ENCODE results near the gene FCN2. TPM values are rescaled to one million over a fixed set of nuclear protein-coding genes. Genes with fewer than 3 reads are reported as not detected.

FCN2 gene
- total RNA-seq, 6 donors from 2014 or later = not detected

DNA sequence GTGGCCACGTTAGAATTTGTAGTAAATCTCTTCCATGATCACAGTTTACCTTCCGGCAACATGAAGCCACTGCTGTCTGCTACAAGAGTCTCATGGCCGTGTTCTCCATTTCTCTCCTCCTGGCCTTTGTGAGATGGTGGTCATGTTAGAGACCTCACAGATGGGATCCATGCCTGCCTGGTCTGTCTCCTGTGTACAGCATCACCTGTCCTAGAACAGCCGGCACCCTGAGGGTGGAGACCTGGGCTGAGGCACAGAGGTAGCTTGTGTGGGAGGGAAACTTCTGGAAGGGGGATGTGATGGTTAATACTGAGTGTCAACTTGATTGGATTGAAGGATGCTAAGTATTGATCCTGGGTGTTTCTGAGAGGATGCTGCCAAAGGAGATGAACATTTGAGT, 3.1 kb upstream of the FCN2 start:
- TF ChIP-seq POLR2A (IDR thresholded peaks at IDR 0.05) (no peak), POLR2AphosphoS5 (IDR thresholded peaks at IDR 0.05) (no peak), EP300 (IDR thresholded peaks at IDR 0.05) (no peak)
- TF ChIP-seq, protein P1, sequence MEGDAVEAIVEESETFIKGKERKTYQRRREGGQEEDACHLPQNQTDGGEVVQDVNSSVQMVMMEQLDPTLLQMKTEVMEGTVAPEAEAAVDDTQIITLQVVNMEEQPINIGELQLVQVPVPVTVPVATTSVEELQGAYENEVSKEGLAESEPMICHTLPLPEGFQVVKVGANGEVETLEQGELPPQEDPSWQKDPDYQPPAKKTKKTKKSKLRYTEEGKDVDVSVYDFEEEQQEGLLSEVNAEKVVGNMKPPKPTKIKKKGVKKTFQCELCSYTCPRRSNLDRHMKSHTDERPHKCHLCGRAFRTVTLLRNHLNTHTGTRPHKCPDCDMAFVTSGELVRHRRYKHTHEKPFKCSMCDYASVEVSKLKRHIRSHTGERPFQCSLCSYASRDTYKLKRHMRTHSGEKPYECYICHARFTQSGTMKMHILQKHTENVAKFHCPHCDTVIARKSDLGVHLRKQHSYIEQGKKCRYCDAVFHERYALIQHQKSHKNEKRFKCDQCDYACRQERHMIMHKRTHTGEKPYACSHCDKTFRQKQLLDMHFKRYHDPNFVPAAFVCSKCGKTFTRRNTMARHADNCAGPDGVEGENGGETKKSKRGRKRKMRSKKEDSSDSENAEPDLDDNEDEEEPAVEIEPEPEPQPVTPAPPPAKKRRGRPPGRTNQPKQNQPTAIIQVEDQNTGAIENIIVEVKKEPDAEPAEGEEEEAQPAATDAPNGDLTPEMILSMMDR (IDR thresholded peaks at IDR 0.05) = no peak
- ATAC-seq (ENCODE audit: low FRiP score in 2 of 2) (no peak), DNase-seq (no peak)
- 89 to 90% methylated on average over 4 of the region's 4 CpGs for WGBS, 2 donors
- H3K4me3 ChIP-seq = no peak overlapping the region
- no peaks in the 10 kb centered on the region for H3K9me3 ChIP-seq
- no peaks in the 10 kb centered on the region for H3K36me3 ChIP-seq
- H3K27me3 ChIP-seq = no peaks in the 10 kb centered on the region
- H3K27ac ChIP-seq = no peak overlapping the region
- H3K4me1 ChIP-seq = no peaks in the 10 kb centered on the region

DNA sequence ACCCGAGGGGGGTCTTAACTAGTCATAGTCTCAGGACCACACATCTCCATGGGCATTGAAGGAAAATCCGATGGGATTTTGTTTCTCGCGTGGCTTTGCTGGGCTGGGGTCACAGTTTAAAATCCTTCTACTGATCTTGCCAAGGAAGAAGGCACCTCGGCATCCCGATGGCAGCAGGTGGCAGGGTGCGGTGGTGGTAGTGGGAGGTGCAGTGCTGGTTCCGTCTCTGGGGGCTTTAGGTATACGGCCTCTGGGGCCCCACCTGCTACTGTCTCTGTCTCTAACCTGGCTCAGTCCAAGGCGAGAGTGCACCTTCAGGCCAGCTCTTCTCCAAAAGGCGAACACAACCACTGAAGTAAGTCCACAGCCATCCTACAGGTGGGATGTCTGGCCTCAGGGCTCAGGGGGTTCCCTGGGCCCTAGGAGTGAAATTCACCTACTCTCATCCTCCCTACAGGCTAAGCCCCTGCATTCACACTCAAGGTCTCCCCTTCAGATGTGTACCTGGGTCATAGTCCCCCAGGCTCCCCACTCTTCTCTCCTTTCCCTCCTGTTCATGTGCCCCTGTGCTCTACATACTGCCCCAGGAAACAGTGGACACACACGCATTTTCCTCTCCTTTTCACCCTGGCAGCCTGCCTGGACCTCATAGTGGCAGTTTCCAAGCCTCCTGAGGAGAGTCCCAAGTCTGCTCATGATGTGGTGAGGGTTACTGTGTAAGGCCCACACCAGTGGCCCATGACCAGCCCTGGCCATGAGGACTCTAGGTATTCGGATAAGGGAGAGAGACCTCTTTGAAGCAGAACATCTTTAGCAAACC, 736 bp upstream of the FCN2 start:
- Histone ChIP-seq H3K9me3 (no peaks in the 10 kb centered on the region), H3K4me1 (no peaks in the 10 kb centered on the region), H3K27me3 (no peaks in the 10 kb centered on the region), H3K36me3 (no peaks in the 10 kb centered on the region), H3K4me3 (no peak overlapping the region), H3K27ac (no peak overlapping the region)
- WGBS, 2 donors = 85 to 88% methylated on average over 11 to 13 of the region's 13 CpGs
- ATAC-seq (ENCODE audit: low FRiP score in 2 of 2) (peak in 1 of 2 donors; percentile 20), DNase-seq (no peak)
- no peak for TF ChIP-seq POLR2AphosphoS5 (IDR thresholded peaks at IDR 0.05)
- TF ChIP-seq POLR2A (IDR thresholded peaks at IDR 0.05) = no peak
- TF ChIP-seq, protein P1 (IDR thresholded peaks at IDR 0.05) = no peak
- TF ChIP-seq EP300 (IDR thresholded peaks at IDR 0.05) = no peak

DNA sequence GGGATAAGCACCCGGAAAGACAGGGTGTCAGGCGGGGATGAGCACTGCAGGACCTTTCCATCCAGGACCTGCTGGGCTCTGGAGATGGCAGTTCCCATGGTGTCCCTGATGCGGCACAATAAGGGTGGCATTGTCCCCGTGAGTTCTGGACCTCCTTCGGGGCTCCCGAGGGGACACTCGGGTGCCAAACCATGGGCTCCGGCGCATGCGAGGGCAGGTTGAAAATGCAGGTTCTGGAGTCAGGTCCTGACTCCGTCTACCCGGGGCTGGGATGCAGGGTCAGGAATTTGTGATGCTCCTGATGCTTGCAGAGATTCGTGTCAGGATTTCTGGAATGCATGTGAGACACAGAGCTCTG, 682 bp downstream of the FCN2 start:
- DNase-seq = peak in 1 of 2 donors; percentile 18
- ATAC-seq (ENCODE audit: low FRiP score in 2 of 2) = no peak
- Histone ChIP-seq H3K4me3 (no peak overlapping the region), H3K27ac (no peak overlapping the region), H3K4me1 (no peaks in the 10 kb centered on the region), H3K27me3 (no peaks in the 10 kb centered on the region), H3K9me3 (no peaks in the 10 kb centered on the region), H3K36me3 (no peaks in the 10 kb centered on the region)
- TF ChIP-seq EP300 (IDR thresholded peaks at IDR 0.05) = no peak
- no peak for TF ChIP-seq POLR2AphosphoS5 (IDR thresholded peaks at IDR 0.05)
- no peak for TF ChIP-seq POLR2A (IDR thresholded peaks at IDR 0.05)
- 78 to 88% methylated on average over 1 to 13 of the region's 13 CpGs for WGBS, 2 donors

DNA sequence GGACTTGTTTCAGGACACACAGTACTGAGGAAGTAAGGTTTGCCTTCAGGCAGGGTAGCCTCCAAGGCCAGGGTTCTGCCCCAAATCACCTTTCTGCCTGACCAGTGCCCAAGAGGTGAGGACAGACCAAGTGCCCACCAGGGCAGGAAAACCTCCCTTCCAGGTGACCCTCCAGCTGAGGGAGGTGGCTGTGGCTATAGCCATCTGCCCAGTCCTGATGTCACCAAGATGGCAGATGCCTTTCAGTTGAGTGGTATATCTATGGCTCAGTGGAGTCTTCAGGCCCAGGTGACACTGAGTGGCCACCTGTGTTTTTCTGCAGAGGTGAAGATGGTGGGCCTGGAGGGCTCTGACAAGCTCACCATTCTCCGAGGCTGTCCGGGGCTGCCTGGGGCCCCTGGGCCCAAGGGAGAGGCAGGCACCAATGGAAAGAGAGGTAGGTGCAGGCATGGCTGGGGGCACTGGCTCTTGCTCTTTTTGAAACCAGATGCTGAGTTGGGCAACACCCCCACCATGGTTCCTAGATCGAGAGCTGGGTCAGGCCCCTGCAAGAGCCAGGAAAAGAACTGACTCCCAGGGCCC, 1.7 kb downstream of the FCN2 start:
- Histone ChIP-seq H3K36me3 (no peaks in the 10 kb centered on the region), H3K4me3 (no peak overlapping the region), H3K27ac (no peak overlapping the region), H3K4me1 (no peaks in the 10 kb centered on the region), H3K9me3 (no peaks in the 10 kb centered on the region), H3K27me3 (no peaks in the 10 kb centered on the region)
- ATAC-seq (ENCODE audit: low FRiP score in 2 of 2) (no peak), DNase-seq (no peak)
- 97 to 100% methylated on average over 1 to 3 of the region's 3 CpGs for WGBS, 2 donors
- no peak for TF ChIP-seq POLR2A (IDR thresholded peaks at IDR 0.05)
- TF ChIP-seq POLR2AphosphoS5 (IDR thresholded peaks at IDR 0.05) = no peak
- TF ChIP-seq, protein P1 (IDR thresholded peaks at IDR 0.05) = no peak
- TF ChIP-seq EP300 (IDR thresholded peaks at IDR 0.05) = no peak

DNA sequence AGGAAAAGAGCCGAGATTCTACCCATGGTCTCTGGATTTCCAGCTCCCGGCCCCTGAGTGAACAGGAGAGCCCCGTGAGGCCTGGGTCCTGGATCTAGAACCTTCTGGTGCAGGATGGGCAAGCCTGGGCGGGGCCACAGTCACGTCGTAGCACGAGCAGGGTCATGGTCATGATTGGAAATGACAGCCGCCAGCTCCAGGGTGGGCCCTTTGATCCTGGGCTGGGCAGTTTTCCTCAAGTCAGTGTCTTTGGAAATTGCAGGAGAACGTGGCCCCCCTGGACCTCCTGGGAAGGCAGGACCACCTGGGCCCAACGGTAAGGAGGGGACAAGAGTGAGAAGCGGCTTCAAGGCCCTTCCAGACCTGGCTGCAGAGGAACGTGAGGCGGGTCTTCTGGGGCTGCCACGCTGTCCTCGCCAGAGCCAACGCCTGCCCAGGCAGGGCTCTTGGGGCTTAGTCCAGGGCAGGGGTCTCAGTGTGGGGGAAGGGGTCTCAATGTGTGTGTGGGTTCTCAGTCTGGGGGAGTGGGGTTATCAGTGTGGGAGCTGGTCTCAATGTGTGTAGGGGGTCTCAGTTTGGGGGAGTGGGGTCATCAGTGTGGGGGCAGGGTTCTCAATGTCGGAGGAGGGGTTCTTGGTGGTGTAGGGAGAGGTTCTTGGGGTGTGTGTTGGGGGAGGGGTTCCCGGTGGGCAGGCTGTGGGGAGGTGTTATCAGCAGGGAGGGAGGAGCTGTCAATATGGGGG, 2.6 kb downstream of the FCN2 start:
- WGBS, 2 donors = 81 to 91% methylated on average over 16 to 18 of the region's 18 CpGs
- no peak overlapping the region for H3K4me3 ChIP-seq
- no peaks in the 10 kb centered on the region for H3K27me3 ChIP-seq
- no peaks in the 10 kb centered on the region for H3K36me3 ChIP-seq
- TF ChIP-seq, protein P1 (IDR thresholded peaks at IDR 0.05) = no peak
- TF ChIP-seq POLR2AphosphoS5 (IDR thresholded peaks at IDR 0.05) = no peak
- no peak for TF ChIP-seq POLR2A (IDR thresholded peaks at IDR 0.05)
- TF ChIP-seq EP300 (IDR thresholded peaks at IDR 0.05) = no peak
- H3K9me3 ChIP-seq = no peaks in the 10 kb centered on the region
- ATAC-seq (ENCODE audit: low FRiP score in 2 of 2) = no peak
- no peak overlapping the region for H3K27ac ChIP-seq
- peak in 1 of 2 donors; percentile 50 for DNase-seq
- no peaks in the 10 kb centered on the region for H3K4me1 ChIP-seq

All from upper lobe of left lung (tissue), 6 donors.